ENCODE results near the gene CYB5R4.
"Not testable (repeated sequence)": the region's sequence is repeated elsewhere in the genome, so short reads cannot be mapped to it uniquely, and the experiment has no call there.

The CYB5R4 gene

GRCh38 chr6:83907623-83908390 lies 48.3 kb downstream of the CYB5R4 start:
- not testable (repeated sequence) for DNase-seq, H3K4me3 Mint-ChIP-seq, H3K27me3 Mint-ChIP-seq
- H3K4me1 Mint-ChIP-seq = peaks cover 24 to 50% of the 10 kb centered on the region in 2 donors
- peak in 1 of 2 donors; percentile 25 for ATAC-seq (replicated peaks)
- peaks cover 42 to 56% of the 10 kb centered on the region in 2 donors for H3K36me3 Mint-ChIP-seq
- H3K9me3 Mint-ChIP-seq = peaks cover 17 to 18% of the 10 kb centered on the region in 2 donors
- peak overlapping the region; percentile 60 for H3K27ac Mint-ChIP-seq

- Mint-ChIP-seq H3K4me1 (peaks cover 19 to 40% of the 10 kb centered on the region in 2 donors), H3K27ac (no peak overlapping the region), H3K36me3 (peaks cover 36 to 50% of the 10 kb centered on the region in 2 donors), H3K27me3 (no peaks in the 10 kb centered on the region), H3K4me3 (no peak overlapping the region), H3K9me3 (peaks cover 7 to 11% of the 10 kb centered on the region in 2 donors)
- ATAC-seq (replicated peaks) (no peak), DNase-seq (no peak)
These were observed 49.3 kb downstream of the CYB5R4 start for GRCh38 chr6:83908813-83909212.

- H3K4me3 Mint-ChIP-seq = no peak overlapping the region
- DNase-seq (no peak), ATAC-seq (replicated peaks) (no peak)
- no peaks in the 10 kb centered on the region for H3K27me3 Mint-ChIP-seq
- peaks cover 4 to 5% of the 10 kb centered on the region in 2 donors for H3K9me3 Mint-ChIP-seq
- no peak overlapping the region for H3K27ac Mint-ChIP-seq
- peaks cover 17 to 42% of the 10 kb centered on the region in 2 donors for H3K4me1 Mint-ChIP-seq
- peaks cover 25 to 39% of the 10 kb centered on the region in 2 donors for H3K36me3 Mint-ChIP-seq
These were observed 51.8 kb downstream of the CYB5R4 start for GRCh38 chr6:83911278-83911677.

GRCh38 chr6:83914953-83915352 lies 55.5 kb downstream of the CYB5R4 start:
- ATAC-seq (replicated peaks) (no peak), DNase-seq (no peak)
- Mint-ChIP-seq H3K27me3 (no peaks in the 10 kb centered on the region), H3K27ac (no peak overlapping the region), H3K4me1 (peaks cover 13 to 28% of the 10 kb centered on the region in 2 donors), H3K4me3 (no peak overlapping the region), H3K36me3 (peaks cover 16 to 27% of the 10 kb centered on the region in 2 donors), H3K9me3 (no peaks in the 10 kb centered on the region)

- DNase-seq = no peak
- Mint-ChIP-seq H3K9me3 (no peaks in the 10 kb centered on the region), H3K27me3 (no peaks in the 10 kb centered on the region), H3K4me1 (peaks cover 9 to 21% of the 10 kb centered on the region in 2 donors), H3K27ac (no peak overlapping the region), H3K36me3 (peaks cover 8 to 24% of the 10 kb centered on the region in 2 donors), H3K4me3 (no peak overlapping the region)
- ATAC-seq (replicated peaks) = no peak
These were observed 57.5 kb downstream of the CYB5R4 start for GRCh38 chr6:83917001-83917400.

- ATAC-seq (replicated peaks) = no peak
- H3K36me3 Mint-ChIP-seq = peaks cover 21 to 37% of the 10 kb centered on the region in 2 donors
- no peak for DNase-seq
- H3K27me3 Mint-ChIP-seq = no peaks in the 10 kb centered on the region
- H3K4me3 Mint-ChIP-seq = no peak overlapping the region
- H3K27ac Mint-ChIP-seq = no peak overlapping the region
- peaks cover 9 to 16% of the 10 kb centered on the region in 2 donors for H3K4me1 Mint-ChIP-seq
- H3K9me3 Mint-ChIP-seq = no peaks in the 10 kb centered on the region
These were observed 60.5 kb downstream of the CYB5R4 start for GRCh38 chr6:83920017-83920416.

- H3K36me3 Mint-ChIP-seq = peaks cover 29 to 43% of the 10 kb centered on the region in 2 donors
- no peak for DNase-seq
- no peak for ATAC-seq (replicated peaks)
- no peaks in the 10 kb centered on the region for H3K27me3 Mint-ChIP-seq
- H3K9me3 Mint-ChIP-seq = no peaks in the 10 kb centered on the region
- H3K4me3 Mint-ChIP-seq = no peak overlapping the region
- H3K4me1 Mint-ChIP-seq = peaks cover 2 to 6% of the 10 kb centered on the region in 2 donors
- H3K27ac Mint-ChIP-seq = no peak overlapping the region
These were observed 61.8 kb downstream of the CYB5R4 start for GRCh38 chr6:83921315-83921714.

- Mint-ChIP-seq H3K36me3 (peaks cover 51 to 60% of the 10 kb centered on the region in 2 donors), H3K27me3 (no peaks in the 10 kb centered on the region), H3K4me3 (no peak overlapping the region), H3K4me1 (no peaks in the 10 kb centered on the region), H3K9me3 (no peaks in the 10 kb centered on the region), H3K27ac (peak overlapping the region; percentile 71)
- ATAC-seq (replicated peaks) (no peak), DNase-seq (no peak)
These were observed 68.0 kb downstream of the CYB5R4 start for GRCh38 chr6:83927470-83927869.

- H3K27me3 Mint-ChIP-seq = no peaks in the 10 kb centered on the region
- no peak overlapping the region for H3K27ac Mint-ChIP-seq
- no peak overlapping the region for H3K4me3 Mint-ChIP-seq
- no peaks in the 10 kb centered on the region for H3K9me3 Mint-ChIP-seq
- peaks cover 45 to 59% of the 10 kb centered on the region in 2 donors for H3K36me3 Mint-ChIP-seq
- no peak for ATAC-seq (replicated peaks)
- DNase-seq = no peak
- no peaks in the 10 kb centered on the region for H3K4me1 Mint-ChIP-seq
These were observed 68.8 kb downstream of the CYB5R4 start for GRCh38 chr6:83928286-83928685.

GRCh38 chr6:83946201-83946833 lies 86.8 kb downstream of the CYB5R4 start:
- H3K4me1 Mint-ChIP-seq; DNase-seq; H3K4me3 Mint-ChIP-seq; ATAC-seq (replicated peaks); H3K27me3 Mint-ChIP-seq: not testable (repeated sequence)
- Mint-ChIP-seq H3K27ac (peak overlapping the region; percentile 62), H3K36me3 (peaks cover 12 to 51% of the 10 kb centered on the region in 2 donors), H3K9me3 (peaks cover 18 to 25% of the 10 kb centered on the region in 2 donors)

GRCh38 chr6:83947983-83948382 lies 88.5 kb downstream of the CYB5R4 start:
- H3K4me1 Mint-ChIP-seq; DNase-seq; H3K27me3 Mint-ChIP-seq; ATAC-seq (replicated peaks); H3K27ac Mint-ChIP-seq; H3K4me3 Mint-ChIP-seq: not testable (repeated sequence)
- Mint-ChIP-seq H3K9me3 (peaks cover 18 to 25% of the 10 kb centered on the region in 2 donors), H3K36me3 (peaks cover 20 to 50% of the 10 kb centered on the region in 2 donors)

GRCh38 chr6:83948851-83949250 lies 89.4 kb downstream of the CYB5R4 start:
- ATAC-seq (replicated peaks) (no peak), DNase-seq (no peak)
- Mint-ChIP-seq H3K27me3 (no peaks in the 10 kb centered on the region), H3K4me3 (no peak overlapping the region), H3K4me1 (no peaks in the 10 kb centered on the region), H3K27ac (no peak overlapping the region), H3K36me3 (peaks cover 12 to 46% of the 10 kb centered on the region in 2 donors), H3K9me3 (peaks cover 14 to 23% of the 10 kb centered on the region in 2 donors)

- not testable (repeated sequence) for ATAC-seq (replicated peaks); DNase-seq; H3K27ac Mint-ChIP-seq; H3K4me3 Mint-ChIP-seq; H3K4me1 Mint-ChIP-seq; H3K9me3 Mint-ChIP-seq; H3K27me3 Mint-ChIP-seq
- H3K36me3 Mint-ChIP-seq = peaks cover 21 to 51% of the 10 kb centered on the region in 2 donors
These were observed 91.9 kb downstream of the CYB5R4 start for GRCh38 chr6:83951423-83951822.

- no peaks in the 10 kb centered on the region for H3K27me3 Mint-ChIP-seq
- ATAC-seq (replicated peaks) = no peak
- peaks cover 24 to 46% of the 10 kb centered on the region in 2 donors for H3K36me3 Mint-ChIP-seq
- DNase-seq = no peak
- H3K4me1 Mint-ChIP-seq = no peaks in the 10 kb centered on the region
- H3K4me3 Mint-ChIP-seq = no peak overlapping the region
- no peak overlapping the region for H3K27ac Mint-ChIP-seq
- no peaks in the 10 kb centered on the region for H3K9me3 Mint-ChIP-seq
These were observed 93.3 kb downstream of the CYB5R4 start for GRCh38 chr6:83952830-83953229.

- DNase-seq (no peak), ATAC-seq (replicated peaks) (no peak)
- Mint-ChIP-seq H3K27ac (no peak overlapping the region), H3K4me1 (no peaks in the 10 kb centered on the region), H3K27me3 (no peaks in the 10 kb centered on the region), H3K9me3 (no peaks in the 10 kb centered on the region), H3K4me3 (no peak overlapping the region), H3K36me3 (peaks cover 36 to 51% of the 10 kb centered on the region in 2 donors)
These were observed 94.9 kb downstream of the CYB5R4 start for GRCh38 chr6:83954371-83954770.
